GM21723 (cell line): ENCODE data around the gene TTC39B.
"Not testable (repeated sequence)": the region's sequence is repeated elsewhere in the genome, so short reads cannot be mapped to it uniquely, and the experiment has no call there.

Source experiments
- ATAC-seq: cut with Tn5 transposase; IDR thresholded peaks from one replicate; pipeline ENCODE4 v1.9.1; 2021; ENCODE audit warnings: mild to moderate bottlenecking, moderate library complexity; ENCODE audit not compliant: unreplicated experiment

Gene TTC39B

DNA sequence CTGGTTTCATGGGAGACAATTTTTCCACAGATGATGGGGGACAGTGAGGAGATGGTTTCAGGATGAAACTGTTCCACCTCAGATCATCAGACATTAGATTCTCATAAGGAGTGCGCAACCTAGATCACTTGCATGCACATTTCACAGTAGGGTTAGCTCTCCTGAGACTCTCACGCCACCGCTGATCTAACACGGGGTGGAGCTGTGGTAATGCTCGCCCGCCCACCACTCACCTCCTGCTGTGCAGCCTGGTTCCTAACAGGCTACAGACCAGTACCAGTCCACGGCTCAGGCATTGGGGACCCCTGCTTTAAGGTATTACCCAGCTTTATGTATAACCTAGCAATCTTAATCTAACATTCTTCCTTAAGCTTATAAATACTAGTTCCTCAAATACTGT is 35.6 kb downstream of the TTC39B start:
- no peak for ATAC-seq

DNA sequence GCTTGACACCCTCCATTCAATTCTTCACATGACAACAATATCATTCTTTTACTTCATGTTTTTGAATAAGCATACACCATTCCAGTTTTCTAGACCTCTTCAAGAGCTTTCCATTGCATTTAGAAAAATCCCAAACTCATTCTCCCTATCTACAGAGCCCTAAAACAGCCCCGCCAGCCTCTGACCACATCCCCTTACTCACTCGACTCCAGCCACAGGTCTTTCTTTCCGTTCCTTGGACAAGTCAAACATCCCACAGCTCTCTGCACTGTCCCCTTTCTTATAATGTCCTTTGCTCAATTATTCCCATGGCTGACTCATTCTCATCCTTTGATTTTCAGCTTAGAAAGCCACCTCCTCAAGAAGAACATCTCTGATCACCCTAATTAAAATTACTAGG is 38.2 kb downstream of the TTC39B start:
- no peak for ATAC-seq

DNA sequence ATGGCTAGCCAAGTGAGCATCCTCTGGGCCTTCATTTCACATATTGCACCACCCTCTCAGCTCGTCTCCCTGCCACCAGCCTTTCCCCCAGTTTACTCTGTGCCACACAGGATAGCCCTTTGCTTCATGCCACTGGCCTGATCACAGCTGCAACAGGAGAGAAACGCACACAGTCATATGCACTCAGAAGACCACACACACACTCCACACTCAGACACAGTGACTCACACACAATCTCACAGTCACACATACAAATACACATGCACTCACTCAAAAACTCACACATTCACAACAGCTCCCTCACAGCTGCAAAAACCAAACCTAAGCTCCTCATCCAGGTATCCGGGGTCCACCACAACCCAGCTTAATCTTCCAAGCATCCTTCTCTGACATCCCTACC is 38.7 kb downstream of the TTC39B start:
- ATAC-seq = no peak

DNA sequence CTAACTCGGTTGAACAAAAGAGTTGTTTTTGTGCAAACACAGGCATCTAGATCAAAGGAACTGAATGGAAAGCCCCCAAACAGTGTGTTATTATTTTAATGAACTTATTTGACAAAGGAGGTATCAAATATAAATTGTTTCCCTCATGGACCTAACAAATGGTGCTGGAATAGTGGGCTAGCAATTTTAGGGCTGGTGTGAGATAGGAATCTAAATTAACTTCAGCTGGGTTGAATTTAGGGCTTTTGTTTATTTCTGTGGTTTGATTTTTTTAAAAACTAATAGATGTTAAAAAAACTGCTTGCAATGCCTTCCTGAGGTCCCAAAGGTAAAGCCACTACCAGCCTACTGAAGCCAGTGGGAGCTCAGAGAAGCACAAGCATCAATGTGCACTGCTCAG is 42.1 kb downstream of the TTC39B start:
- ATAC-seq = no peak

DNA sequence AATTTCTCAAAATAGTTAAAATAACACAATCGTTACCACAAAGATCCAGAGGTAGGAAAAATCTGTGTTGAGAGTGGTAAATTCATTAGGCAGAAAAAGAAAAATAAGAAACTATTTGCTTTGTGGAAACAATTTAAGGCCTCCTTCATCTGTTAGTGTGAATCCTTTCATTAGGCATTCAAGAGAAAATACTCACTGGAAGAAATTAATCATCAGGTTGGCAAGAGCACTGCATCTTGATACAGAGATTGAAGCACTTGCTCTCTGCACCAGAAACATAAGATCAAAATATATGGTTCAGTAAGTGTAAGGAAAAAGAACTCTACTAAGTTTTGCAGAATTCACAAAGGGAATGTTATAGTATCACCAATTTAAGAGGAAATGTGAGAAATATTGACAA is 44.4 kb downstream of the TTC39B start:
- no peak for ATAC-seq

DNA sequence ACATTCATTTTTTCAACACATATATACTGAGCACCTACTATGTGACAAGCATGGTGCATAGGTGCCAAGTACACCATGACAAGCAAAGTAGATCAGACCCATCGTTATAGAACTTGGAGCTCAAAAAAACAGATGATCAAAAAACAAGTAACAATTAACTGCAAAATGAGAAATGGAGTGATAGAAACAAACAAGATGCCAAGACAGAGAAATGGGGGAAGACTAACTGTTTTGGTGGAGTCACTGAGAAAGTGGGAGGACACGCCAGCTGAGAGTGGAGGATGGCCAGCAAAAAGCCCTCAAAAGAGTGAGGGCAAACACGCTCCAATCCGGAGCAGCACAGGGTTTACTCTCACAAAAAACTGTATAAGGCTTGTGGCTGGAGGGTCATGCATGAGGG is 50.6 kb downstream of the TTC39B start:
- ATAC-seq = no peak

DNA sequence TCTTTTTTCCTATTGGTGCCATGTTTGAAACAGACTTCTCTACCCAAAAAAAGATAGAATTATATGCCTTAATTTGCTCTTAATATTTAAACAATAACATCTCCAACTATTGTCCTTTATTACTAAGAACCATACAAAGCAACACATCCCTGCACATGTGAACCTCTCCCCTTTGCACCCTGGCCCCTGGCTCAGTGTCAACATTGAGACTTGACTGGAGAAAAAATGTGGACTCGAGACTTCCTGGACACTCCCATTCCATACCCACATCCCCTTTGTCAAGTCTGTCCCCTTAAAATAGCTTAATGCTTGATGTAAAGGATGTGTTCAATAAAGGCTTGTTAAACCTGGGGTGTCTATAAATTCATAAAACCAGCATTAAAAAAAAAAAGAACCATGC is 53.2 kb downstream of the TTC39B start:
- ATAC-seq = no peak

DNA sequence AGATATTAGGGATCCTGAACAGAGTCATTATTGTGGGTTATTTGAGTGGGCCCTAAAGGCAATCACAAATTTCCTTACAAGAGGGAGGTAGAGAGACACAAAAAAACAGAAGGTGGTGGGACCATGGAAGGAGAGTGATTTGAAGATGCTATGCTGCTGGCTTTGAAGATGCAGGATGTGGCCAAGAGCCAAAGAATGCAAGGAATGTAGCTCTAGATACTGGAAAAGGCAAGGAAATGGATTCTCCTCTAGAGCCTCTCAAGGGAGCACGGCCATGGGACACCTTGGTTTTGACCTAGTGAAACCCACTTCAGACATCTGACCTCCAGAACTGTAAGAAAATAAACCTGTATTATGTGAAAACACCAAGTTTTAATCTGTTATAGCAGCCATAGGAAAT is 53.8 kb downstream of the TTC39B start:
- ATAC-seq = no peak

DNA sequence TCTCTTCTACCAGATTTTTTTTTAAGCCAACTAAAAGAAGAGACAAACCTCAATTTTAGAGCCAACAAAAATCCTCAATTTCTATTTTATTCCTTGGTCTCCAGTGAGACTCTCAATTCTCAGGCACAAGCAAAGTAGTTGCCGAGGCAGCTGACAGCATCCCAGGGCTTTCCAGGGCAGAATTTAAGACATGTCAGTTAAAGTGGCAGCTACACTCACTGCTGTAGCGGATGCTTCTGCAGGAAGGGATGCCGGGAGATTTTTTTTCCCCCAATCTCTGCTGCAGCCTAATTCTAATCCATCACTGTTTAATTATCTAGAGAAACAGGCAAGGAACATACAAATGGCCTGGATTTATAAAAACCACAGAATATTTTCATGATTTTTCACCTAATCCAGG is 57.0 kb downstream of the TTC39B start:
- no peak for ATAC-seq

DNA sequence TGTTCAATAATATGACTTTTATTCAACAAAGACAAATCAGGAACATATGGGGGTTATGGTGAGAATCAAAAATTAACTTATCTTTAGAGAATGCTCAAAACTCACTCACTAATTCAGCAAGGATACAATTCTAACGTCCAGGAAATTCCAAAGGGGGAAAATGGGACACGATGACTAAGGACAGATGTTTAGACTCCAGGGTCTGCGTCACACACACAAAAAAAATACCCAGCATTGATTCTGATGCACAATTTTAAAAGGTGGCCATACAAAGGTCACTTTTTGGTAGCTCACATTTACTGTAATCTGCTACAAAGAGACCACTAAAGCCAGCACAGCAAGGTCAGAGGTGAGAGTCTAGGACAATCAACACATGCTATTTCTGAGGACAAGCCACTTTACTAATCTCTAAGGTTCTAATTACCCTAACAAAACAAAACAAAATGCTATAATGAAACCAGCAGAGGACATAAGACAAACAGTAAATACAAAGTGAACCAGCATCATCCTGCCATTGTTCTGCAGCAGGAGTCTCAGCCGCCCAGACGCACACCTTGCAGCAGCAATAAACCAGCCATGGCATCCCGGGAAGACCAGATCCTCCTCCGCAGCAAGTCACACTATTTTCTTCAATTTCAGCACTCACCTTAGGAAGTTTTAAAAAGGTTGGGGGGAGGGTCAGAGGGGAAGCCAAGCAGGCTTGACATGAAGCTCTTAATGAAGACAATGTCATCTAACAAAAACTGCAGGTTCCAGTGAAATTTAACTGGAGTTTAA is 57.8 kb downstream of the TTC39B start:
- no peak for ATAC-seq

DNA sequence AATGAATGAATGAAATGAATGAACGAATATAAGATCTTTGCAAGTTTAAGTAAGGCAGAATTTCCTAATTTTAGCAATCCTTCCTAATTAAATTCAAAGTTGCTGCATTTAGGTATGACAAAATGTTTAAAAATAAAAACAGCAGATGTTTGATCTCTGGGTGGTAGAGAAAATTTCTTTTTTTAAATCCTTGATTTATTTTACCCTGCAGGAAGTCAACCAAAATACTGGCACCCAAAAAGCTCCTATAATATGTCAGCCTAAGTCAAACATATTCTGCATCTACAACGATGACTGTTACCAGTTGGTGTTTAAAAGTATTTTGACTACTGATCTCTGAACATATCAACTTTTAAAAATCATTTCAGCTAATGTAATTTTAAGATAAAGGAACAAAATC is 58.4 kb downstream of the TTC39B start:
- ATAC-seq = no peak

DNA sequence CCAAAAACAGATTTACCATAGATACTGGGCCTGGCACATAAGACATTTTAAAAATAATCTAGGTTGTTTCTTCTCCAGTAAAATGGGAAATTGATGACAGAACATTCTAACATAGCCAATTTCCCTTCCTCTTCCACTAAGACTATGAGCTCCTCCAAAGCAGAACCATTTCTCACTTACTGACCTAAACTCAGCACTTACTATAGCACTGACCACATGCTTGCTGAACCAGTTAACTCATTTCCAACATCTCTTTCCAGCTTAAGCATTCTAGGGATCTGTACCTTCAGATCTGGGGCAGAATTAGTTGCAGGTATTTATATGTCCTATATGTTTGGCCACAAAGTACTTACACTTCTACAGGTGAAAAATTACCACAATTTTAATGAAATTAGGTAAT is 58.9 kb downstream of the TTC39B start:
- no peak for ATAC-seq

DNA sequence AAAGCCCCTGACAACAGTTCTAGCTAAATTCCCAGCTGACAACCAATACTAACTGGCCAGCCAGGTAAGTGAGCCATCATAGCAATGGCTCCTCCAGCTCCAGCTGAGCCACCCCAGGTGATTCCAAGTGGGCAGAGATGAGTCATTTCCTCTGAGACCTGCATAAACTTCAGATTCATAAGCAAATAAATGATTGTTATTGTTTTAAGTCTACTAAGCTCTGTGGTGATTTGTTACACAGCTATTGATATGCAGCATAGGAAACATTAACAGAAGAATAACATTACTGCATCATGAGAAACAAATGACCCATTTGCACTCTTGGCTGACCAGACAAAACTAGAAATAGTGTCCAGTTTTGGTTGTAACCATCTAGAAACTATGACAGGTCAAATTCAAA is 60.3 kb downstream of the TTC39B start:
- ATAC-seq = no peak

DNA sequence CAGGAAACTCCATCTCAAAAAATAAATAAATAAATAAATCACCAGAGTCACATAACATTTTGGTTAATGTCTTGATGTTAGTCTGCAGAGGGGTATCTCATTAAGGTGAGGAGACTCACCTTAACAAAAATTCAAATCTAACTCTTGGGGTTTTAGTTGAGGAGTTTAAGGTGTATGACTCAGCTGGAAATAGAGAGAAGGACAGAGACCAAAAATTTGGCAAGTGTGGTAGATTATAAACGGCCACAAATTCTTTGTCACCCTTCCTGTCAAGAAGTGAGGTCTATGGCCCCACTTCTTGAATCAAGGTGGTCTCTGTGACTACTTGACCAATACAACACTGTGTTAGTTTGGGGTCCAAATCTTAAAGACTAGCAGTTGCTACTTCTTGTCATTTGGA is 60.8 kb downstream of the TTC39B start:
- no peak for ATAC-seq

DNA sequence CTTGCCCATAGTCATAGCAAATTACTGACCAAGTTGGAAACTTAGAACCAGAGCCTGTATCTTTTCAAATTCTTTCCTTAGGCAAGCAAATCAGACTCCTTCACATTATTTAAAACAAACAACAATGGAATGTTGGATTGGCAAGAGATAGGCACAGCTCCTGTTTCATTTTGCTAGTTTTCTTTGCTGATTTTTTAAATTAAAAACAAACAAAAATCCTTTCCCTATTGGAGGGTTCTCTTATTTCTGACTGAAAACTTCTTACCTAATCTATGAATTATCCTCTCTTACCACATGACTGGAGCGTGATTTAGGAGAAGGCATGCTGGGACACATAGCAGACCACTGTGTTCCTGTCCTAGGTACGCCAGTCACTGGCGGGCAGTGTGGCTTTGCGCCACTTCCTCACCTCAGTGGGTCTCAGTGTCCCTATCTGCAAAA is 63.0 kb downstream of the TTC39B start:
- no peak for ATAC-seq

DNA sequence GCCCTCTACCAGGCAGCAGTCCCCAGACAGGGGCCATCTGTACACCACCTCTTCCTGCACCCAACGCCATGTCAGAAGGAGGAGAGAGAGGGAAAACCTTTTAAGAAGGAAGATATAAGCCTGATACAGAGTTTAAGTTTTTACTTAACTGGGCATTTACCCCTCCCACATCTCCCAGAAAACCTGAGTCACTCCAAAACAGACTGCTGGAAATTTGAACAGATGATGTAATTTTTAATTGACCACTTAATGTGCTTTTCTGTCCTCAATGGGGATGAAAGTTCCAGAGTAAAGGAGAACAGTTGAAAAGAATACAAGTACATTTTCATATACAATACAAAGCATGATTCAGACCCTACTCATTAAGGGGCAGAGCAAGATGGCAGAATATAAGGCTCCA is 63.9 kb downstream of the TTC39B start:
- ATAC-seq = no peak

DNA sequence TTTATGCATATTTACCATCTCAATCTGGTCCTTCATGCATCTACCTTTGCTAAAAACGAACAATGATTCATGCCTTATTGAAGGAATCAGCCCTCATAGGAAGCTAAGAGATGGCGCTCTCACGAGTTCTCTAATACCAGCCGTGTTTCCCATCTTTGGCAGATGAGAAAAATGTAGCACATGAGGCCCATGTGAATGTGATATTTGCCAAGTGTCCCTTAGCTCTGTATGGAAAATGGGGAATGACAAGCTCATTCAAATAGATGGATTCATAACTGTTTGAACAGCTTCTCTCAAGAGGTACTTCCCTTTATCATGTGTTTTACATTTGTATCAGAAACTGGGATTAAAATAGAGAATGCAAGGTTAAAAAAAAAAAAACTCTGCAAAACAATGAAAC is 66.1 kb downstream of the TTC39B start:
- ATAC-seq = no peak

DNA sequence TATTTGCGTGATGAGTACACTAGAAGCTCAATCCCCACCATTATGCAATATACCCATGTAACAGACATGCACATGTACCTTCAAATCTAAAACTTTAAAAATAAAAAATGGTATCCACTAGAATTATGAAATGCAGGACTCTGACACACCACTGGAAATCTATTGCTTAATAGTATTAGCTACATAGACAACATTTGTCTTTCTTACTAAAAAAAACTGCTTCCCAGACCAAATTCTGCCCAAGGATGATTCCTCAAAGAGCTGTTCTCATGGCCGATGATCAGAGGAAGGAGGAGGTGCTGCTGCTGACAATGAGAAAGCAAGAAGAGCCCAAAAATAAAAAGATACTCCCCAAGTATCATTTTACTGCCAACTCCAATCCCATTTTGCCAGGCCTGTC is 67.2 kb downstream of the TTC39B start:
- ATAC-seq = no peak

DNA sequence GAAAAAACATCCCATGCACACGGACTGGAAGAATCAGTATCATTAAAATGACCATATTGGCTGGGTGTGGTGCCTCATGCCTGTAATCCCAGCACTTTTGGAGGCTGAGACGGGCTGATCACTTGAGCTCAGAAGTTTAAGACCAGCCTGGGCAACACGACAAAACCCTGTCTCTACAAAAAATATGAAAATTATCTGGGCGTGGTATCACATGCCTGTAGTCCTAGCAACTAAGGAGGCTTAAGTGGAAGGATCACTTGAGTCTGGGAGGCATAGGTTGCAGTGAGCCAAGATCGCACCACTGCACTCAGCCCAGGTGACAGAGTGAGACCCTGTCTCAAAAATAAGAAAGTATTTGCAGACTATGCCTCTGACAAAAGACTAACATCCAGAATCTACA is 68.4 kb downstream of the TTC39B start:
- no peak for ATAC-seq

DNA sequence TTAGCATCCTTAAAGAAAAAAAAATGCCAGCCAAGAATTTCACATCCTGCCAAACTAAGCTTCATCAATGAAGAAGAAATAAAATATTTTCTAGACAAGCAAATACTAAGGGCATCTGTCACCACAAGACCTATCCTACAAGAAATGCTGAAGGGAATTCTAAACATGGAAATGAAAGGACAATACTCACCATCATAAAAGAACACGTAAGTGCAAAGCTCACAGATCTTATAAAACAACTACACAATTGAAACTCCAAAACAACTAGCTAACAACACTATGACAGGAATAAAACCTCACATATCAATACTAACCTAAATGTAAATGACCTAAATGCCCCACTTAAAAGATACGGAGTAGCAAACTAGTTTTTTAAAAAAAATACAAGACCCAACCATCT is 71.4 kb downstream of the TTC39B start:
- ATAC-seq = no peak

DNA sequence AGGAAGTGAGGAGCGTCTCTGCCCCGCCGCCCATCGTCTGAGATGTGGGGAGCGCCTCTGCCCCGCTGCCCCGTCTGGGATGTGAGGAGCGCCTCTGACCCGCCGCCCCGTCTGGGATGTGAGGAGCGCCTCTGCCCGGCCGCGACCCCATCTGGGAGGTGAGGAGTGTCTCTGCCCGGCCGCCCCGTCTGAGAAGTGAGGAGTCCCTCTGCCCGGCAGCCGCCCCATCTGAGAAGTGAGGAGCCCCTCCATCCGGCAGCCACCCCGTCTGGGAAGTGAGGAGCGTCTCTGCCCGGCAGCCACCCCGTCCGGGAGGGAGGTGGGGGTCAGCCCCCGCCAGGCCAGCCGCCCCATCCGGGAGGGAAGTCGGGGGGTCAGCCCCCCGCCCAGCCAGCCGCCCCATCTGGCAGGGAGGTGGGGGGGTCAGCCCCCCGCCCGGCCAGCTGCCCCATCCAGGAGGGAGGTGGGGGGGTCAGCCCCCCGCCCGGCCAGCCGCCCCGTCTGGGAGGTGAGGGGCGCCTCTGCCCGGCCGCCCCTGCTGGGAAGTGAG is 73.0 kb downstream of the TTC39B start:
- ATAC-seq = not testable (repeated sequence)

DNA sequence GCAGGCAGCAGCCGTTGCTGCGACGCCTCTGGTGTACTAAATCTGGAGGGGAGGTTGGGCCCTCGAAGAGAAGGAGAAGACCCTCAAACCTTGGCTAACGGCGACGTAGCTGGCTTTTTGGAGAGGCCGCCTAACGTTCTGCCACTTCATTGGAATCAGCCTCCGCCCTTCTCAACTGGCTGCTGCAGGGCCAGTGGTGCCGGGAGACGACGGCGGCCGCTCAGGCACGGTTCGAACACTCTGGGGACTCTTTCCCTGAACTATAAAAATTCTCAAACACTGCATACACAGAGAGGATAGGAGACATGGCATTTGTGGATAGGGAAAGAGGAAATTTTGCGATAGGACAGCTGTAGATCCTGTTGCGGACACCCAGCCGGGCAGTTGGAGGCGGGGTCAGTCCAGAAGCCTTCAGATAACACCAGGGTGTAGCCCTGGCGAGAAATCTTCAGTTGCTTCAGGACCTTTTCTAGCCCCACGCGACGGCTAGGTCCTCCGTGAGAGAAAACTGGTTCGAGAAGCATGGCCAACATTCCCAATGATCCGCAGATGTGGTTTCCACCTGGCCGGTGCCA is 74.2 kb downstream of the TTC39B start:
- ATAC-seq = not testable (repeated sequence)
